T-helper 22 cell (primary cell): Measurements from ENCODE around the gene CCDC92B.
"Not testable (repeated sequence)": the region's sequence is repeated elsewhere in the genome, so short reads cannot be mapped to it uniquely, and the experiment has no call there.

Experiments used
- DNase-seq: peaks from one replicate; pipeline ENCODE4 v3.0.0-alpha.2; 2020; ENCODE audit warnings: low read depth

The CCDC92B gene

GRCh38 chr17:2689411-2690164 lies 59.9 kb downstream of the CCDC92B start:
- no peak for DNase-seq

- DNase-seq = no peak
Measured at GRCh38 chr17:2688351-2689342, 60.8 kb downstream of the CCDC92B start.

- DNase-seq = no peak
Measured at GRCh38 chr17:2687074-2687418, 62.4 kb downstream of the CCDC92B start.

GRCh38 chr17:2685696-2686095 lies 63.8 kb downstream of the CCDC92B start:
- no peak for DNase-seq

GRCh38 chr17:2684549-2684948 lies 64.9 kb downstream of the CCDC92B start:
- DNase-seq = no peak

GRCh38 chr17:2683912-2684311 lies 65.5 kb downstream of the CCDC92B start:
- DNase-seq = no peak

- no peak for DNase-seq
Measured at GRCh38 chr17:2682176-2682938, 67.1 kb downstream of the CCDC92B start.

GRCh38 chr17:2681650-2682049 lies 67.8 kb downstream of the CCDC92B start:
- no peak for DNase-seq

GRCh38 chr17:2680961-2681360 lies 68.5 kb downstream of the CCDC92B start:
- DNase-seq = no peak

GRCh38 chr17:2679247-2679646 lies 70.2 kb downstream of the CCDC92B start:
- DNase-seq = not testable (repeated sequence)
